SW480 (cell line): Measurements from ENCODE around the gene UNG.
"Not testable (repeated sequence)": the region's sequence is repeated elsewhere in the genome, so short reads cannot be mapped to it uniquely, and the experiment has no call there.

Experiments
- DNase-seq: peaks from one replicate; pipeline ENCODE4 v3.0.0-alpha.2; 2016; ENCODE audit warnings: low spot score

Gene UNG

GRCh38 chr12:109097435-109098182, at the start of gene UNG:
Gene UNG (plus strand): TSS chr12:109097597. CDS start chr12:109097680, 83 bp downstream.
- peak; percentile 91 for DNase-seq

GRCh38 chr12:109048706-109049105, 48.7 kb upstream of the UNG start:
- not testable (repeated sequence) for DNase-seq

- DNase-seq = not testable (repeated sequence)
These were observed 47.6 kb upstream of the UNG start for GRCh38 chr12:109049794-109050193.

- DNase-seq = no peak
These were observed 45.3 kb upstream of the UNG start for GRCh38 chr12:109052097-109052413.

GRCh38 chr12:109052414-109053323, 44.7 kb upstream of the UNG start, which contains the start of gene USP30:
Gene USP30 (plus strand): TSS chr12:109052576. CDS start chr12:109052679, 103 bp downstream.
- DNase-seq = peak; percentile 75

GRCh38 chr12:109053382-109054123, 43.8 kb upstream of the UNG start:
- peak; percentile 14 for DNase-seq

GRCh38 chr12:109054124-109054513, 43.3 kb upstream of the UNG start:
- not testable (repeated sequence) for DNase-seq

- DNase-seq = no peak
These were observed 42.9 kb upstream of the UNG start for GRCh38 chr12:109054520-109054919.

GRCh38 chr12:109056891-109057290, 40.5 kb upstream of the UNG start:
- DNase-seq = no peak

GRCh38 chr12:109057376-109057775, 40.0 kb upstream of the UNG start:
- no peak for DNase-seq

GRCh38 chr12:109058773-109059172, 38.6 kb upstream of the UNG start:
- DNase-seq = no peak

GRCh38 chr12:109064143-109064542, 33.3 kb upstream of the UNG start:
- no peak for DNase-seq

- DNase-seq = no peak
These were observed 32.1 kb upstream of the UNG start for GRCh38 chr12:109065154-109065852.

- no peak for DNase-seq
These were observed 31.6 kb upstream of the UNG start for GRCh38 chr12:109065853-109066193.

GRCh38 chr12:109069307-109070271, 27.8 kb upstream of the UNG start:
- no peak for DNase-seq

GRCh38 chr12:109074866-109075265, 22.5 kb upstream of the UNG start:
- no peak for DNase-seq

- DNase-seq = no peak
These were observed 14.6 kb upstream of the UNG start for GRCh38 chr12:109082751-109083150.

- no peak for DNase-seq
These were observed 13.0 kb upstream of the UNG start for GRCh38 chr12:109084425-109084824.

GRCh38 chr12:109085590-109085989, 11.8 kb upstream of the UNG start:
- DNase-seq = no peak

GRCh38 chr12:109087250-109087649, 10.1 kb upstream of the UNG start:
- DNase-seq = no peak

- DNase-seq = no peak
These were observed 8.6 kb upstream of the UNG start for GRCh38 chr12:109088818-109089217.
